Fibroblast of lung (primary cell): ENCODE results near the gene CDV3. TPM values are rescaled to one million over a fixed set of nuclear protein-coding genes. Genes with fewer than 3 reads are reported as not detected.
"Not testable (repeated sequence)": the region's sequence is repeated elsewhere in the genome, so short reads cannot be mapped to it uniquely, and the experiment has no call there.

Experiments used
- DNase-seq, 2 donors: peaks; one replicate each; pipeline versions ENCODE4 v3.0.0 to v3.0.0-alpha.2; 2010; ENCODE audit warnings: low read depth in 2 of 2
- H2AFZ ChIP-seq: 2 replicates; pipeline ENCODE4 v1.5.1; 2012; ENCODE audit warnings: low read length, control low read depth, inconsistent platforms
- H3K27ac ChIP-seq: 2 replicates; pipeline ENCODE4 v1.5.1; 2011; ENCODE audit warnings: low read length, control low read depth; ENCODE audit not compliant: insufficient read depth
- H3K27me3 ChIP-seq: 2 replicates; pipeline ENCODE4 v1.5.1; 2011; ENCODE audit warnings: mild to moderate bottlenecking, low read length; ENCODE audit not compliant: control insufficient read depth, insufficient read depth
- H3K36me3 ChIP-seq: 2 replicates; pipeline ENCODE4 v1.5.1; 2011; ENCODE audit warnings: low read length; ENCODE audit not compliant: control insufficient read depth, insufficient read depth
- H3K4me1 ChIP-seq: 2 replicates; pipeline ENCODE4 v1.5.1; 2011; ENCODE audit warnings: low read length; ENCODE audit not compliant: control insufficient read depth, insufficient read depth; ENCODE audit errors: extremely low read depth
- H3K4me2 ChIP-seq: 2 replicates; pipeline ENCODE4 v1.5.1; 2011; ENCODE audit warnings: low read length, control low read depth; ENCODE audit not compliant: insufficient read depth; ENCODE audit errors: extremely low read depth
- H3K4me3 ChIP-seq, 4 experiments: fragments of 200-600 bp in 1 of 4; sonication (generic) in 1 of 4; replicated peaks in 1 of 4; 2 replicates each; pipeline ENCODE4 v1.5.1; 2011 to 2016; ENCODE audit warnings: low read length in 4 of 4, low read depth in 3 of 4, mild to moderate bottlenecking in 3 of 4, control low read depth in 2 of 4, inconsistent platforms in 1 of 4, mixed read lengths in 1 of 4; ENCODE audit not compliant: insufficient read depth in 1 of 4; ENCODE audit errors: control extremely low read depth in 1 of 4
- H3K79me2 ChIP-seq: 2 replicates; pipeline ENCODE4 v1.5.1; 2012; ENCODE audit warnings: mild to moderate bottlenecking, low read length, inconsistent platforms; ENCODE audit not compliant: control insufficient read depth, insufficient read depth
- H3K9ac ChIP-seq: 2 replicates; pipeline ENCODE4 v1.5.1; 2011; ENCODE audit warnings: mild to moderate bottlenecking, low read length, control low read depth; ENCODE audit not compliant: insufficient read depth
- H3K9me3 ChIP-seq: 2 replicates; pipeline ENCODE4 v1.5.1; 2012; ENCODE audit warnings: low read depth, low read length; ENCODE audit not compliant: control insufficient read depth, insufficient read depth
- H4K20me1 ChIP-seq: 2 replicates; pipeline ENCODE4 v1.5.1; 2011; ENCODE audit warnings: low read length; ENCODE audit not compliant: control insufficient read depth, insufficient read depth; ENCODE audit errors: extremely low read depth
- EZH2 ChIP-seq: IDR thresholded peaks from 2 replicates; pipeline ENCODE4 v1.5.1; 2012; ENCODE audit warnings: low read length, control low read depth, mild to moderate bottlenecking; ENCODE audit errors: missing control alignments
- polyA plus RNA-seq, 2 donors: library from polyadenylated mRNA; depleted of rRNA in 1 of 2; stranded (reverse) in 1 of 2; unstranded in 1 of 2; fragments of >200 nt; gene quantifications; 2 replicates each; pipeline ENCODE4 v1.2.1, GENCODE V29; 2011 to 2012; ENCODE audit warnings: missing spikeins in 1 of 2
- total RNA-seq: library from RNA; depleted of rRNA; stranded (reverse); fragments of >200 nt; gene quantifications from 2 replicates; pipeline ENCODE4 v1.2.1, GENCODE V29; 2014
- TF ChIP-seq, protein P1 (sequence below), 2 donors: IDR thresholded peaks in 1 of 2; conservative IDR thresholded peaks in 1 of 2; 1 replicate in 1 of 2; 2 replicates in 1 of 2; pipeline ENCODE4 v1.5.1; 2011 to 2012; ENCODE audit warnings: low read length in 2 of 2, control low read depth in 1 of 2, inconsistent platforms in 1 of 2, low read depth in 1 of 2, mild to moderate bottlenecking in 1 of 2

CDV3 gene
- total and polyA plus RNA-seq, 2 donors (not counting 1 experiment from before 2014, with no cell fraction given), result 185 to 218 TPM

DNA sequence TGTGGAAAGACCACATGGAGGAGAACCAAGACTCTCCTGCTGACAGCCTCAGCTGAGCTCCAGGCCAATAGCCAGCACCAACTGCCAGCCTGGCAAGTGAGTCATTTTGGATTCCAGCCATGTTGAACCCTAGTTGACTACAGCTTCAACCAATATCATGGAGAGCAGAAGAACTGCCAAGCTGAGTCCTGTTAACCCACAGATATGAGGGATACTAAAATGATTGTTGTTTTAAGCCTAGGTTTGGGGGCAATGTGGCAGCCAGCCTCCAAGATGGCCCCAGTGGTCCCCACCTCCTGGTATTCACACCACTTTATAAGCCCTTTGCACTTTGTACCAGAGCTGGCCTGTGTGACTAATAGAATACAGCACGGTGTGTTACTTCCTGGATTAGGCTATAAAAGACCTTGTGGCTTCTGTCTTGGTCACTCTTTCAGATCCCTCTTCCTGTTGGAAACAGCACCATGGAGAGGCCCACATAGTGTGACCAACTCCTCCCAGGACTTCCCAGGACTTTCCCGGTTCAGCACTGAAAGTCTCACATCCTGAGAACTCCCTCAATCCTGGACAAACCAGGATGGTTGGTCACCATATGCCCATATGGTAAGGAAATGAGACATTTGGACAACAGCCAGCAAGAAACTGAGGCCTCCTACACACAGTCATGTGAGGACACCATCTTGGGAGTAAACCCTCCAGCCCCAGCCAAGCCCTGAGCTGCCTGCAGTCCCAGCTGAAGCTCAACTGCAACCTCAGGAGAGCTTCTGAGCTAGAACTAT is 32.4 kb upstream of the CDV3 start:
- Histone ChIP-seq H3K4me1 (peaks cover 19% of the 10 kb centered on the region), H3K27ac (peak overlapping the region; percentile 5), H3K4me3 (no peak overlapping the region), H3K79me2 (no peaks in the 10 kb centered on the region), H3K9me3 (no peaks in the 10 kb centered on the region), H3K4me2 (peak overlapping the region; percentile 51), H4K20me1 (no peaks in the 10 kb centered on the region), H2AFZ (peak overlapping the region; percentile 29), H3K36me3 (no peaks in the 10 kb centered on the region), H3K27me3 (no peaks in the 10 kb centered on the region), H3K9ac (no peak overlapping the region)
- peak; percentile 45 to 56 for DNase-seq
- TF ChIP-seq, protein P1, sequence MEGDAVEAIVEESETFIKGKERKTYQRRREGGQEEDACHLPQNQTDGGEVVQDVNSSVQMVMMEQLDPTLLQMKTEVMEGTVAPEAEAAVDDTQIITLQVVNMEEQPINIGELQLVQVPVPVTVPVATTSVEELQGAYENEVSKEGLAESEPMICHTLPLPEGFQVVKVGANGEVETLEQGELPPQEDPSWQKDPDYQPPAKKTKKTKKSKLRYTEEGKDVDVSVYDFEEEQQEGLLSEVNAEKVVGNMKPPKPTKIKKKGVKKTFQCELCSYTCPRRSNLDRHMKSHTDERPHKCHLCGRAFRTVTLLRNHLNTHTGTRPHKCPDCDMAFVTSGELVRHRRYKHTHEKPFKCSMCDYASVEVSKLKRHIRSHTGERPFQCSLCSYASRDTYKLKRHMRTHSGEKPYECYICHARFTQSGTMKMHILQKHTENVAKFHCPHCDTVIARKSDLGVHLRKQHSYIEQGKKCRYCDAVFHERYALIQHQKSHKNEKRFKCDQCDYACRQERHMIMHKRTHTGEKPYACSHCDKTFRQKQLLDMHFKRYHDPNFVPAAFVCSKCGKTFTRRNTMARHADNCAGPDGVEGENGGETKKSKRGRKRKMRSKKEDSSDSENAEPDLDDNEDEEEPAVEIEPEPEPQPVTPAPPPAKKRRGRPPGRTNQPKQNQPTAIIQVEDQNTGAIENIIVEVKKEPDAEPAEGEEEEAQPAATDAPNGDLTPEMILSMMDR (conservative IDR thresholded peaks at IDR 0.05 in 1 of 2, IDR thresholded peaks at IDR 0.05 in 1 of 2; ENCODE audit: low read depth in 1 of 2, low read length in 2 of 2), result no peak
- no peak for TF ChIP-seq EZH2

DNA sequence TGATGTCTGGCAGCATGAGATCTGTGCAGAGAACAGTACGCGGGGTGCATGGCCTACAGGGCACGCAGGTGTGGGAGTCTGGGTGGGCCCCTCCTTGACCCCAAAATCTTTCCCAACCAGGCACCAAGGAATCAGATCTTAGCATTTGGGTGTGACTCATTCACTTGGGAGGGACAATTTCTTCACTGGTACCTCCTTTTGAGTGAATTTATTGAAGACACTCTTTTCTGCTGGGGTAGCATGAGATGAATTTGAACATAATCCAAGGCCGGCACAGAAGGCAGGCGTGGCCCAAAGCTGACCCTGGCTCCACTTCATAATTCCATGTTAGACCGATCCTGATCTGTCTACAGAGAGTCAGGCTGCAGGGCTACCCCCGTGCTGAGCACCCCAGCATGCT is 30.6 kb upstream of the CDV3 start:
- H4K20me1 ChIP-seq, result no peaks in the 10 kb centered on the region
- H3K9ac ChIP-seq, result no peak overlapping the region
- TF ChIP-seq, protein P1 (conservative IDR thresholded peaks at IDR 0.05 in 1 of 2, IDR thresholded peaks at IDR 0.05 in 1 of 2; ENCODE audit: low read depth in 1 of 2, low read length in 2 of 2), result no peak
- TF ChIP-seq EZH2, result no peak
- no peak overlapping the region for H3K27ac ChIP-seq
- H2AFZ ChIP-seq, result no peak overlapping the region
- no peak overlapping the region for H3K4me3 ChIP-seq
- no peaks in the 10 kb centered on the region for H3K9me3 ChIP-seq
- H3K4me1 ChIP-seq, result peaks cover 20% of the 10 kb centered on the region
- H3K79me2 ChIP-seq, result no peaks in the 10 kb centered on the region
- no peak for DNase-seq
- no peaks in the 10 kb centered on the region for H3K27me3 ChIP-seq
- H3K36me3 ChIP-seq, result no peaks in the 10 kb centered on the region
- H3K4me2 ChIP-seq, result no peak overlapping the region

DNA sequence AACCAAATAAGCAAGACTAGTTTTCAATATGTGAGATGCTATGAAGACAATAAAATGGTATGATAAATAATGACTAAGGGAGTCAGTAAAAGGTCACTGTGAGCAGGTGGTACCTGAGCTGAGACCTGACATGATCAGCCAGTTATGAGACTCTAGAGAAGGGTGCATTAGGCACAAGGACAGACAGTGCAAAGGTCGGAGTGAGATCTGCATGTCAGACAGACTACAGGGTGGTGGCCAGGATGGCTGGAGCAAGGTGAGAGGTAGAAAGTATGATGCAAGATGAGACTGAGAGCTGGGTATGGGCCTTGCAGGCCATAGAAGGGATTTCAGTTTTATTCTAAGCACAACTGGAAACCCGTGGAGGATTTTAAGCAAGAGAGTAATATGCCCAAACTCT is 28.5 kb upstream of the CDV3 start:
- not testable (repeated sequence) for H3K79me2 ChIP-seq, H4K20me1 ChIP-seq, H3K27ac ChIP-seq, DNase-seq, H3K27me3 ChIP-seq, H3K4me2 ChIP-seq, H3K36me3 ChIP-seq, H3K4me3 ChIP-seq, H2AFZ ChIP-seq, H3K9me3 ChIP-seq, H3K9ac ChIP-seq
- H3K4me1 ChIP-seq, result peaks cover 24% of the 10 kb centered on the region
